SK-N-SH (cell line): ENCODE measurements around the gene ANKFN1. TPM values are rescaled to one million over a fixed set of nuclear protein-coding genes. Genes with fewer than 3 reads are reported as not detected.

Experiments used
- CTCF ChIA-PET: fragments of 300-600, 350-600 bp; formaldehyde crosslinking; extraction: SDS; loops from one replicate; lab custom pipeline; 2021; lab: Yijun Ruan, JAX
- POLR2A ChIA-PET: fragments of 350-600 bp; sonication (Branson Sonifier 250); formaldehyde crosslinking; extraction: SDS; loops from one replicate; lab custom pipeline; 2020; ENCODE audit warnings: antibody characterized with exemption, inconsistent platforms; lab: Yijun Ruan, JAX
- DNase-seq: peaks from one replicate; pipeline ENCODE4 v3.0.0; 2012
- H2AFZ ChIP-seq: fragments of 200-600 bp; sonication (generic); 2 replicates; pipeline ENCODE4 v1.8.1; 2016; ENCODE audit warnings: antibody characterized with exemption, mild to moderate bottlenecking, low read depth
- H3F3A ChIP-seq: fragments of 200-600 bp; sonication (generic); replicated peaks from 2 replicates; pipeline ENCODE3; 2016; ENCODE audit warnings: antibody characterized with exemption, mild to moderate bottlenecking; ENCODE audit not compliant: insufficient read depth
- H3K27ac ChIP-seq, 2 experiments: fragments of 200-500 bp in 1 of 2; fragments of 200-600 bp in 1 of 2; sonication (Bioruptor generic) in 1 of 2; sonication (generic), shearing (Covaris generic) in 1 of 2; 2 replicates each; pipeline versions ENCODE4 v1.5.1 to v1.6.1; 2014 to 2016; ENCODE audit warnings: low read depth in 2 of 2, inconsistent platforms in 1 of 2, low read length in 1 of 2, mild to moderate bottlenecking in 1 of 2, mixed read lengths in 1 of 2
- H3K27me3 ChIP-seq: fragments of 200-600 bp; sonication (generic), shearing (Covaris generic); 2 replicates; pipeline ENCODE4 v1.6.1; 2016; ENCODE audit warnings: mixed run types; ENCODE audit not compliant: insufficient read depth
- H3K36me3 ChIP-seq, 2 experiments: fragments of 200-500 bp in 1 of 2; fragments of 200-600 bp in 1 of 2; sonication (Bioruptor generic) in 1 of 2; sonication (generic) in 1 of 2; replicated peaks in 1 of 2; 2 replicates each; pipeline versions ENCODE3 to v1.5.1; 2014 to 2016; ENCODE audit warnings: low read length in 1 of 2, mild to moderate bottlenecking in 1 of 2; ENCODE audit not compliant: insufficient read depth in 2 of 2, control insufficient read depth in 1 of 2
- H3K4me1 ChIP-seq, 2 experiments: fragments of 200-500 bp in 1 of 2; fragments of 200-600 bp in 1 of 2; sonication (Bioruptor generic) in 1 of 2; sonication (generic), shearing (Covaris generic) in 1 of 2; 2 replicates each; pipeline versions ENCODE4 v1.5.1 to v1.6.1; 2014 to 2016; ENCODE audit warnings: low read depth in 1 of 2, low read length in 1 of 2, mixed run types in 1 of 2; ENCODE audit not compliant: insufficient read depth in 2 of 2, control insufficient read depth in 1 of 2
- H3K4me2 ChIP-seq: fragments of 200-600 bp; sonication (generic), shearing (Covaris generic); 2 replicates; pipeline ENCODE4 v1.6.1; 2017; ENCODE audit warnings: mixed run types
- H3K4me3 ChIP-seq, 2 experiments: fragments of 200-500 bp in 1 of 2; fragments of 200-600 bp in 1 of 2; sonication (Bioruptor generic) in 1 of 2; sonication (generic), shearing (Covaris generic) in 1 of 2; 2 replicates each; pipeline versions ENCODE4 v1.5.1 to v1.8.1; 2014 to 2016; ENCODE audit warnings: low read depth in 2 of 2, inconsistent platforms in 1 of 2, low read length in 1 of 2, mild to moderate bottlenecking in 1 of 2, mixed read lengths in 1 of 2, moderate library complexity in 1 of 2
- H3K79me2 ChIP-seq: fragments of 200-600 bp; sonication (generic); 2 replicates; pipeline ENCODE4 v1.8.1; 2017; ENCODE audit warnings: mild to moderate bottlenecking; ENCODE audit not compliant: insufficient read depth
- H3K9ac ChIP-seq: fragments of 200-600 bp; sonication (generic); 2 replicates; pipeline ENCODE4 v1.6.1; 2017; ENCODE audit warnings: mixed run types
- H3K9me2 ChIP-seq: fragments of 200-600 bp; sonication (generic); 2 replicates; pipeline ENCODE4 v1.6.1; 2017; ENCODE audit warnings: mixed run types
- H3K9me3 ChIP-seq: fragments of 200-600 bp; sonication (generic); 2 replicates; pipeline ENCODE4 v1.6.1; 2017; ENCODE audit warnings: mixed run types, mild to moderate bottlenecking, moderate library complexity
- H4K20me1 ChIP-seq: fragments of 200-600 bp; sonication (generic); 2 replicates; pipeline ENCODE4 v1.6.1; 2017; ENCODE audit warnings: mild to moderate bottlenecking, mixed run types; ENCODE audit not compliant: insufficient read depth
- CHD2 ChIP-seq: fragments of 150-350 bp; IDR thresholded peaks from 2 replicates; pipeline ENCODE4 v1.6.1; 2018; ENCODE audit warnings: low read length; ENCODE audit not compliant: partially characterized antibody
- ELF1 ChIP-seq: IDR thresholded peaks from 2 replicates; pipeline ENCODE4 v1.4.0; 2012
- EP300 ChIP-seq, 2 experiments: IDR thresholded peaks; 2 replicates each; pipeline versions ENCODE4 v1.4.0 to v1.6.1; 2012; ENCODE audit warnings: borderline replicate concordance in 1 of 2, low read depth in 1 of 2, low read length in 1 of 2
- FOSL2 ChIP-seq: IDR thresholded peaks from 2 replicates; pipeline ENCODE4 v1.4.0; 2012; ENCODE audit warnings: low read depth, mild to moderate bottlenecking, moderate library complexity, borderline replicate concordance
- FOXJ3 ChIP-seq: sonication (generic); formaldehyde crosslinking; IDR thresholded peaks from 2 replicates; pipeline ENCODE4 v1.5.1; 2020; ENCODE audit warnings: mild to moderate bottlenecking, missing genetic modification reagents
- FOXM1 ChIP-seq: IDR thresholded peaks from 2 replicates; pipeline ENCODE4 v1.4.0; 2012; ENCODE audit warnings: low read depth, mild to moderate bottlenecking
- GABPA ChIP-seq: IDR thresholded peaks from 2 replicates; pipeline ENCODE4 v1.4.0; 2012; ENCODE audit warnings: low read depth, mild to moderate bottlenecking
- JUND ChIP-seq: IDR thresholded peaks from 2 replicates; pipeline ENCODE4 v1.4.0; 2012
- MEF2A ChIP-seq: IDR thresholded peaks from 2 replicates; pipeline ENCODE4 v1.4.0; 2012; ENCODE audit warnings: low read depth, borderline replicate concordance
- MXI1 ChIP-seq: IDR thresholded peaks from 2 replicates; pipeline ENCODE4 v1.6.1; 2012; ENCODE audit warnings: mild to moderate bottlenecking, low read depth, low read length, improper control_type of control experiment
- NRF1 ChIP-seq: IDR thresholded peaks from 2 replicates; pipeline ENCODE4 v1.6.1; 2012; ENCODE audit warnings: low read depth, mild to moderate bottlenecking, low read length
- POLR2AphosphoS5 ChIP-seq: IDR thresholded peaks from 2 replicates; pipeline ENCODE4 v1.6.1; 2012; ENCODE audit warnings: low read depth, low read length
- RAD21 ChIP-seq: IDR thresholded peaks from 2 replicates; pipeline ENCODE4 v1.6.1; 2012; ENCODE audit warnings: mild to moderate bottlenecking, low read length
- RCOR1 ChIP-seq: fragments of 150-350 bp; IDR thresholded peaks from 2 replicates; pipeline ENCODE4 v1.6.1; 2017; ENCODE audit warnings: antibody characterized with exemption, low read length
- RFX5 ChIP-seq: IDR thresholded peaks from 2 replicates; pipeline ENCODE4 v1.6.1; 2012; ENCODE audit warnings: mild to moderate bottlenecking, improper control_type of control experiment, low read length
- TCF12 ChIP-seq: IDR thresholded peaks from 2 replicates; pipeline ENCODE4 v1.4.0; 2012
- YY1 ChIP-seq: IDR thresholded peaks from 2 replicates; pipeline ENCODE4 v1.4.0; 2012; ENCODE audit warnings: low read depth, mild to moderate bottlenecking
- WGBS: methylation state at CpG from one replicate; pipeline ENCODE4 v1.1.6; 2017; ENCODE audit warnings: low lambda C conversion rate; 5-methylcytosine and 5-hydroxymethylcytosine counted together
- polyA plus RNA-seq, 3 experiments: library from polyadenylated mRNA; depleted of rRNA; stranded (reverse); fragments of >200 nt; gene quantifications; 2 replicates each; pipeline ENCODE4 v1.2.3, GENCODE V29; 2012
- TF ChIP-seq, protein P1 (sequence below): IDR thresholded peaks from 2 replicates; pipeline ENCODE4 v1.4.0; 2012; ENCODE audit warnings: low read depth, borderline replicate concordance
- TF ChIP-seq, protein P2 (sequence below): fragments of 150-350 bp; IDR thresholded peaks from 2 replicates; pipeline ENCODE4 v1.6.1; 2017; ENCODE audit warnings: antibody characterized with exemption, low read length, low read depth, borderline replicate concordance
- TF ChIP-seq, protein P3 (sequence below): IDR thresholded peaks from 2 replicates; pipeline ENCODE4 v1.6.1; 2012; ENCODE audit warnings: mild to moderate bottlenecking, low read depth, low read length, moderate library complexity
- TF ChIP-seq, protein P4 (sequence below): IDR thresholded peaks from 2 replicates; pipeline ENCODE4; 2012

ANKFN1 gene
- polyA plus RNA-seq, 1 of the 3 experiments (the other 2 are of a cell fraction): 0.07 TPM

DNA sequence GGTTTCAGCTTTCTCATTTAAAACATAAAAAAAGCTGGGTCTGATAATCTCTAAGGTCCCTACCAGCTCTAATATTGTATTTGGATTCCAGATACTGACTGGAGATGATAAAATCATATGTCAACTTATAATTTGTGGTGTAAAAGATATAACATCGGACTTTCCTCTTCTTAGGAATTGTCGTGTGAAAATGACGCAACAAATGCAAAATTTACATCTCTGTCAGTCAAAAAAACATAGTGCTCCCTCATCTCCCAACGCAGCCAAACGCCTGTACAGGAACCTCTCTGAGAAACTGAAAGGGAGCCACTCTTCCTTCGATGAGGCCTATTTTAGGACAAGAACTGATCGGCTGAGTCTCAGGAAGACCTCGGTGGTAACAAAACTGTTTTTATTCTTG is 197.3 kb downstream of the ANKFN1 start:
- Histone ChIP-seq H3K4me1 (no peaks in the 10 kb centered on the region), H3K4me2 (peak overlapping the region; percentile 7; the same call in 1 of the 2 replicates), H3F3A (no peaks in the 10 kb centered on the region), H3K4me3 (no peak overlapping the region), H3K9me3 (no peaks in the 10 kb centered on the region), H3K9me2 (no peaks in the 10 kb centered on the region), H3K79me2 (no peaks in the 10 kb centered on the region), H3K27ac (no peak overlapping the region; a peak in 1 of 4 replicates), H3K36me3 (no peaks in the 10 kb centered on the region), H4K20me1 (no peaks in the 10 kb centered on the region), H3K9ac (no peak overlapping the region), H3K27me3 (no peaks in the 10 kb centered on the region), H2AFZ (no peak overlapping the region; the same call in 1 of the 2 replicates)
- POLR2A ChIA-PET: no interaction called here
- WGBS: 31% methylated on average over 8 of the region's 8 CpGs
- CTCF ChIA-PET: interaction anchor here (1.1 kb wide), 1 partner anchor 365 kb away, joined by 3 read pairs; no protein-coding TSS in a partner anchor
- TF ChIP-seq RFX5 (no peak), TCF12 (no peak), POLR2AphosphoS5 (no peak), GABPA (no peak), ELF1 (no peak), RAD21 (no peak), EP300 (IDR thresholded peaks at IDR 0.05; ENCODE audit: borderline replicate concordance in 1 of 2, low read depth in 1 of 2, low read length in 1 of 2) (no peak), JUND (no peak)
- TF ChIP-seq, protein P1, sequence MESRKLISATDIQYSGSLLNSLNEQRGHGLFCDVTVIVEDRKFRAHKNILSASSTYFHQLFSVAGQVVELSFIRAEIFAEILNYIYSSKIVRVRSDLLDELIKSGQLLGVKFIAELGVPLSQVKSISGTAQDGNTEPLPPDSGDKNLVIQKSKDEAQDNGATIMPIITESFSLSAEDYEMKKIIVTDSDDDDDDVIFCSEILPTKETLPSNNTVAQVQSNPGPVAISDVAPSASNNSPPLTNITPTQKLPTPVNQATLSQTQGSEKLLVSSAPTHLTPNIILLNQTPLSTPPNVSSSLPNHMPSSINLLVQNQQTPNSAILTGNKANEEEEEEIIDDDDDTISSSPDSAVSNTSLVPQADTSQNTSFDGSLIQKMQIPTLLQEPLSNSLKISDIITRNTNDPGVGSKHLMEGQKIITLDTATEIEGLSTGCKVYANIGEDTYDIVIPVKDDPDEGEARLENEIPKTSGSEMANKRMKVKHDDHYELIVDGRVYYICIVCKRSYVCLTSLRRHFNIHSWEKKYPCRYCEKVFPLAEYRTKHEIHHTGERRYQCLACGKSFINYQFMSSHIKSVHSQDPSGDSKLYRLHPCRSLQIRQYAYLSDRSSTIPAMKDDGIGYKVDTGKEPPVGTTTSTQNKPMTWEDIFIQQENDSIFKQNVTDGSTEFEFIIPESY: no peak
- no peak for DNase-seq

DNA sequence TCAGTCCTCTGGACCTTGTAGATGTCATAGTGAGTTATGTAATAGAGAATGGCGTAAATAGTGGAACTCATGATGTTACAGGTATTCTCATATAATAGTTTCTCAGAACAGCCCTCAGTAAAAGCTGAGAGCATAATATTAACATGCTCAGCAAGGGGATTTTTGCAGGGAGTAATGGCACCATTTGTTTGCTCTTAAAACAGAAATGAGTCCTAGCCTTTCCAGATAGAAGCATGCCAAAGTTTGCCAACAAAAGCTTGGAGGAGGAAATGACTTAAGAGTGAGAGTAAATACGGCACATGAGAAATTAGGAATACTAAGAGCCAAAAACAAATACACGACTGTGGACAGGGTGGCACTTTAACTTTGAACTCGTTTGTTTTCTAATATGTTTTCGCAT is 198.4 kb downstream of the ANKFN1 start:
- no peak overlapping the region for H3K27ac ChIP-seq
- no peaks in the 10 kb centered on the region for H4K20me1 ChIP-seq
- H3K9me3 ChIP-seq: no peaks in the 10 kb centered on the region
- 6% methylated on average over 5 of the region's 5 CpGs for WGBS
- H3K4me1 ChIP-seq: no peaks in the 10 kb centered on the region
- H3K27me3 ChIP-seq: no peaks in the 10 kb centered on the region
- POLR2A ChIA-PET: no interaction called here
- DNase-seq: no peak
- no peaks in the 10 kb centered on the region for H3K36me3 ChIP-seq
- no peak overlapping the region for H3K4me3 ChIP-seq
- H3K9ac ChIP-seq: no peak overlapping the region
- no peak overlapping the region for H2AFZ ChIP-seq
- H3K4me2 ChIP-seq: no peak overlapping the region
- no peaks in the 10 kb centered on the region for H3K79me2 ChIP-seq
- CTCF ChIA-PET: no interaction called here
- H3F3A ChIP-seq: no peaks in the 10 kb centered on the region
- no peaks in the 10 kb centered on the region for H3K9me2 ChIP-seq
- no peak for TF ChIP-seq TCF12
- TF ChIP-seq, protein P2, sequence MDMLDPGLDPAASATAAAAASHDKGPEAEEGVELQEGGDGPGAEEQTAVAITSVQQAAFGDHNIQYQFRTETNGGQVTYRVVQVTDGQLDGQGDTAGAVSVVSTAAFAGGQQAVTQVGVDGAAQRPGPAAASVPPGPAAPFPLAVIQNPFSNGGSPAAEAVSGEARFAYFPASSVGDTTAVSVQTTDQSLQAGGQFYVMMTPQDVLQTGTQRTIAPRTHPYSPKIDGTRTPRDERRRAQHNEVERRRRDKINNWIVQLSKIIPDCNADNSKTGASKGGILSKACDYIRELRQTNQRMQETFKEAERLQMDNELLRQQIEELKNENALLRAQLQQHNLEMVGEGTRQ: no peak
- TF ChIP-seq, protein P3, sequence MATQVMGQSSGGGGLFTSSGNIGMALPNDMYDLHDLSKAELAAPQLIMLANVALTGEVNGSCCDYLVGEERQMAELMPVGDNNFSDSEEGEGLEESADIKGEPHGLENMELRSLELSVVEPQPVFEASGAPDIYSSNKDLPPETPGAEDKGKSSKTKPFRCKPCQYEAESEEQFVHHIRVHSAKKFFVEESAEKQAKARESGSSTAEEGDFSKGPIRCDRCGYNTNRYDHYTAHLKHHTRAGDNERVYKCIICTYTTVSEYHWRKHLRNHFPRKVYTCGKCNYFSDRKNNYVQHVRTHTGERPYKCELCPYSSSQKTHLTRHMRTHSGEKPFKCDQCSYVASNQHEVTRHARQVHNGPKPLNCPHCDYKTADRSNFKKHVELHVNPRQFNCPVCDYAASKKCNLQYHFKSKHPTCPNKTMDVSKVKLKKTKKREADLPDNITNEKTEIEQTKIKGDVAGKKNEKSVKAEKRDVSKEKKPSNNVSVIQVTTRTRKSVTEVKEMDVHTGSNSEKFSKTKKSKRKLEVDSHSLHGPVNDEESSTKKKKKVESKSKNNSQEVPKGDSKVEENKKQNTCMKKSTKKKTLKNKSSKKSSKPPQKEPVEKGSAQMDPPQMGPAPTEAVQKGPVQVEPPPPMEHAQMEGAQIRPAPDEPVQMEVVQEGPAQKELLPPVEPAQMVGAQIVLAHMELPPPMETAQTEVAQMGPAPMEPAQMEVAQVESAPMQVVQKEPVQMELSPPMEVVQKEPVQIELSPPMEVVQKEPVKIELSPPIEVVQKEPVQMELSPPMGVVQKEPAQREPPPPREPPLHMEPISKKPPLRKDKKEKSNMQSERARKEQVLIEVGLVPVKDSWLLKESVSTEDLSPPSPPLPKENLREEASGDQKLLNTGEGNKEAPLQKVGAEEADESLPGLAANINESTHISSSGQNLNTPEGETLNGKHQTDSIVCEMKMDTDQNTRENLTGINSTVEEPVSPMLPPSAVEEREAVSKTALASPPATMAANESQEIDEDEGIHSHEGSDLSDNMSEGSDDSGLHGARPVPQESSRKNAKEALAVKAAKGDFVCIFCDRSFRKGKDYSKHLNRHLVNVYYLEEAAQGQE: no peak
- TF ChIP-seq FOXM1: no peak
- TF ChIP-seq RAD21: no peak
- no peak for TF ChIP-seq MXI1
- TF ChIP-seq, protein P4, sequence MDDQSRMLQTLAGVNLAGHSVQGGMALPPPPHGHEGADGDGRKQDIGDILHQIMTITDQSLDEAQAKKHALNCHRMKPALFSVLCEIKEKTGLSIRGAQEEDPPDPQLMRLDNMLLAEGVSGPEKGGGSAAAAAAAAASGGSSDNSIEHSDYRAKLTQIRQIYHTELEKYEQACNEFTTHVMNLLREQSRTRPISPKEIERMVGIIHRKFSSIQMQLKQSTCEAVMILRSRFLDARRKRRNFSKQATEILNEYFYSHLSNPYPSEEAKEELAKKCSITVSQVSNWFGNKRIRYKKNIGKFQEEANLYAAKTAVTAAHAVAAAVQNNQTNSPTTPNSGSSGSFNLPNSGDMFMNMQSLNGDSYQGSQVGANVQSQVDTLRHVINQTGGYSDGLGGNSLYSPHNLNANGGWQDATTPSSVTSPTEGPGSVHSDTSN: no peak
- TF ChIP-seq MEF2A: no peak
- TF ChIP-seq POLR2AphosphoS5: no peak
- TF ChIP-seq YY1: no peak
- TF ChIP-seq FOXJ3 (CRISPR knock-in tag): no peak
- TF ChIP-seq FOSL2: no peak
- no peak for TF ChIP-seq CHD2
- TF ChIP-seq RCOR1: no peak
- no peak for TF ChIP-seq NRF1
- no peak for TF ChIP-seq RFX5
